ENCODE measurements around the gene COX6B2. TPM values are rescaled to one million over a fixed set of nuclear protein-coding genes. Genes with fewer than 3 reads are reported as not detected.

COX6B2 gene
- polyA plus RNA-seq, 3 donors: 0.36 TPM; not detected in 2

GRCh38 chr19:55382013-55382412, 27.5 kb upstream of the COX6B2 start:
- peaks cover 12% of the 10 kb centered on the region for H4K20me1 ChIP-seq (ENCODE audit: insufficient read depth, low read length)
- H3K9ac ChIP-seq (ENCODE audit: insufficient read depth, low read length, poor library complexity, severe bottlenecking): no peak overlapping the region
- H2AFZ ChIP-seq (ENCODE audit: insufficient read depth, low read depth, low read length, poor library complexity, severe bottlenecking): no peak overlapping the region
- peaks cover 0 to 4% (median 0%) of the 10 kb centered on the region in 7 donors for H3K9me3 Mint-ChIP-seq
- no peak overlapping the region for H3K4me3 Mint-ChIP-seq
- TF ChIP-seq CTCF (IDR thresholded peaks at IDR 0.05): no peak
- peaks cover 0 to 13% of the 10 kb centered on the region in 2 donors for H3K27me3 ChIP-seq (ENCODE audit: control insufficient read depth in 2 of 2, insufficient read depth in 2 of 2, low read length in 2 of 2)
- intact Hi-C loops (cut with micrococcal nuclease): loop anchor here (5.0 kb wide), 4 partner anchors 40 to 90 kb away; no protein-coding TSS in a partner anchor
- no peak overlapping the region for H3K27ac Mint-ChIP-seq
- H3K9me3 ChIP-seq (replicated peaks in 1 of 2; ENCODE audit: control insufficient read depth in 1 of 2, insufficient read depth in 1 of 2, low read length in 2 of 2): no peaks in the 10 kb centered on the region
- H3K79me2 ChIP-seq (ENCODE audit: insufficient read depth, low read length): peaks cover 12% of the 10 kb centered on the region
- H3K27ac ChIP-seq (ENCODE audit: low read depth in 1 of 2, low read length in 2 of 2): no peak overlapping the region
- peaks cover 4 to 9% of the 10 kb centered on the region in 2 donors for H3K36me3 Mint-ChIP-seq
- H3K36me3 ChIP-seq (replicated peaks in 1 of 2; ENCODE audit: control insufficient read depth in 1 of 2, insufficient read depth in 2 of 2, low read length in 2 of 2): peaks cover 0 to under 1% of the 10 kb centered on the region in 2 donors
- DNase-seq: no peak
- H3K4me3 ChIP-seq (replicated peaks in 1 of 3; ENCODE audit: low read depth in 2 of 3, low read length in 3 of 3): no peak overlapping the region
- H3K4me1 ChIP-seq (ENCODE audit: control insufficient read depth in 1 of 2, insufficient read depth in 2 of 2, low read length in 2 of 2): peaks cover 26 to 31% of the 10 kb centered on the region in 2 donors
- H3K27me3 Mint-ChIP-seq (ENCODE audit: low read depth in 3 of 3): peaks cover 17 to 27% (median 24%) of the 10 kb centered on the region in 3 donors
- no peak overlapping the region for H3K4me2 ChIP-seq (replicated peaks; ENCODE audit: extremely low read depth, low read length, poor library complexity, severe bottlenecking)
- H3K4me1 Mint-ChIP-seq: peaks cover 28% of the 10 kb centered on the region
- 100% methylated on average over 4 of the region's 5 CpGs for WGBS (ENCODE audit: insufficient coverage)

DNA sequence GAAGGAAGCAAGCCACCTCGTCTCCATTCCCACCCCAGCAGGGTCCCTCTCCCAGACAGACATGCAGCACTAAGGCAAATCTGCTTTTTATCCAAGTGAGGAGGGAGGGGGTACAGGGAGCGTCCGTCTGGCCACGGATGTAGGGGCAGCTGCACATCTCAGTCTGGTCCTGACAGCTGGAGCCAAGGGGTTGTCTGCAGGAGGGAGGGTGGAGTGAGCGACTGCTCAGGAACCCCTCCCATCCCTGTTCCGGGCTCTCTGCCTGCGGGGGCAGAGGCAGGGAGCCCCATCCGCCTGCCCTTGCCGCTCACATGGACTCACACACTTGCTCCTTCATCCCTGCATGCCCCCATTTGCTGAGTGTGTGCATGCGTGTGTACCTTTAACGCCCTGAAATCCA, 24.7 kb upstream of the COX6B2 start:
- Histone ChIP-seq H3K27me3 (ENCODE audit: control insufficient read depth in 2 of 2, insufficient read depth in 2 of 2, low read length in 2 of 2) (peaks cover 0 to 41% of the 10 kb centered on the region in 2 donors), H3K4me2 (replicated peaks; ENCODE audit: extremely low read depth, low read length, poor library complexity, severe bottlenecking) (no peak overlapping the region), H3K9me3 (replicated peaks in 1 of 2; ENCODE audit: control insufficient read depth in 1 of 2, insufficient read depth in 1 of 2, low read length in 2 of 2) (no peaks in the 10 kb centered on the region), H3K4me3 (replicated peaks in 1 of 3; ENCODE audit: low read depth in 2 of 3, low read length in 3 of 3) (no peak overlapping the region), H3K36me3 (replicated peaks in 1 of 2; ENCODE audit: control insufficient read depth in 1 of 2, insufficient read depth in 2 of 2, low read length in 2 of 2) (no peaks in the 10 kb centered on the region), H3K4me1 (ENCODE audit: control insufficient read depth in 1 of 2, insufficient read depth in 2 of 2, low read length in 2 of 2) (peaks cover 9 to 10% of the 10 kb centered on the region in 2 donors), H2AFZ (ENCODE audit: insufficient read depth, low read depth, low read length, poor library complexity, severe bottlenecking) (no peak overlapping the region), H3K27ac (ENCODE audit: low read depth in 1 of 2, low read length in 2 of 2) (no peak overlapping the region), H3K9ac (ENCODE audit: insufficient read depth, low read length, poor library complexity, severe bottlenecking) (no peak overlapping the region), H3K79me2 (ENCODE audit: insufficient read depth, low read length) (no peaks in the 10 kb centered on the region), H4K20me1 (ENCODE audit: insufficient read depth, low read length) (no peaks in the 10 kb centered on the region)
- Mint-ChIP-seq H3K36me3 (peaks cover 0 to 5% of the 10 kb centered on the region in 2 donors), H3K4me3 (no peak overlapping the region), H3K27ac (no peak overlapping the region), H3K4me1 (peaks cover 12% of the 10 kb centered on the region), H3K9me3 (peaks cover 0 to 9% (median 0%) of the 10 kb centered on the region in 7 donors), H3K27me3 (ENCODE audit: low read depth in 3 of 3) (peaks cover 35 to 56% (median 47%) of the 10 kb centered on the region in 3 donors)
- no peak for DNase-seq
- 65% methylated on average over 5 of the region's 11 CpGs for WGBS (ENCODE audit: insufficient coverage)
- intact Hi-C loops (cut with micrococcal nuclease): no loop called here
- TF ChIP-seq CTCF (IDR thresholded peaks at IDR 0.05): no peak
